ENCODE results near the gene GABRD.

Gene GABRD

GRCh38 chr1:2019571-2020309, 595 bp downstream of the GABRD start:
- DNase-seq, result no peak

DNA sequence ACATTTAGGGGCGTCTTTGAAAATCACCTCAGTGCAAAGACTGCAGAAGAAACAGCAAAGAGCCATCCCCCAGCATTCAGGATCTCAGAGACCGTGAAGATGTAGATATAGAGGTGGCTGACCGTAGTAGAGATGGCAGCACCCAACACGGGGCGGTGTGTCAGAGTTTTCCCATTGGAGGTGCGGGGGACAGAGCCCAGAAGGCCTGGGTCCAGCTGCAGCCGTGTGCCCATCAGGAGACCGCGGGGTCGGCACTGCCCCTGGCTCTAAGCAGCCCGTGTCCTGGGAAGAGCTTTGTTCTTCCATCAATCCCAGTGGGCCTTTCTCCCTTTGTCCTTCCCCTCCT, 1.1 kb downstream of the GABRD start:
- no peak for DNase-seq

DNA sequence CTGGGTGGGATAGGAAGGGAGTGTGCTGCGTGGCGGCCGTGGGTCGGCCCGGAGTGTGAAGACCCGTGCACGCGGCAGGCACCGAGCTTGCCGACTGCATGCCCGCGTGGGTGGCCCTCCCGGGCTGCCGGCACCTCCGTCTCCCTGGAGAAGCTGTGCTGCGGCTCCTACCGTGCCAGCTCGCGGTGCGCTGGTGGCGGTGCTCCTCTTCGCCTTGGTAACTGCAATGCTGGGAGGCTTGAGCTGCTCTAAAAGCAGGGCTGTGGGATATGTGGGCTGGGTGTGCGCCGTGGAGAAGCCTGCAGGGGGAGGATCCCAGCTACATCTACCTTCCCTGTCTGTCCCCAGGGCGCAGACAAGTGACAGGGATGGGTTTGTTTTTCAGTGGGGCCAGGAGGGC, 2.4 kb downstream of the GABRD start:
- no peak for DNase-seq

DNA sequence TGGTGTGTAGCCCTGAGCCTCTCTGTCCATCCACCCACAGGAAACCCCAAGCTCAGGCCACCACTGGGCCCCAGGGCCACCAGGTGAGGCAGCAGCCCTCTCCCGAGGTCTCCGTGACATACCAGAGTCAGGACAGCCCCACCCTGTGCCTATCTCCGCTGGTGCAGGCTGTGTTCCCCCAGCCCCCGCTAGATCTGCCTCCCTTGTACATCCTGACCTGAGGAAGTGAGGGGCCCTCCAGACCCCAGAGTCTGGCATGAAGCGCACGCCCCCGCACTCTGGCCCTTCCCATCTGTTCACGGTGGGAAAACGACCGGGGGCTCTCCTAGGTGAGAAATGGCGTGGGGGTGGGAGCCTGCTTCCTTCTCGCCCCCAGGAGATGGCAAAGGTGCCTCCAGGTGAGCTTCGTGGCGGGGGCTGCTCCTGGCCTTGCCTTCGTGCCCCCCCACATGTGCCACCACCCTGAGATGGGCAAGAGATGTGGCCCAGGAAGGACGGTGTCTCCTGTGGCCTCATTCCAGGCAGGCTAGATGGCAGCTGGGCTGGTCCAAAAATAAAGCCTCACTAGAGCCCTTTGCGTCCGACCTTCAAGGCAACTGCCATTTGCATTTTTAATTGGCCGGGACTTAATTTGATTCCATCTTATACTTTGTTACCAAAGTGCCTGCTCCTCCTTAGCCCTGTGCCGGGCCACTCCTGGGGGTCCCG, 3.1 kb downstream of the GABRD start:
- DNase-seq, result no peak

GRCh38 chr1:2023187-2023586, 4.0 kb downstream of the GABRD start:
- no peak for DNase-seq

- no peak for DNase-seq
Measured at GRCh38 chr1:2024451-2024850, 5.3 kb downstream of the GABRD start.

DNA sequence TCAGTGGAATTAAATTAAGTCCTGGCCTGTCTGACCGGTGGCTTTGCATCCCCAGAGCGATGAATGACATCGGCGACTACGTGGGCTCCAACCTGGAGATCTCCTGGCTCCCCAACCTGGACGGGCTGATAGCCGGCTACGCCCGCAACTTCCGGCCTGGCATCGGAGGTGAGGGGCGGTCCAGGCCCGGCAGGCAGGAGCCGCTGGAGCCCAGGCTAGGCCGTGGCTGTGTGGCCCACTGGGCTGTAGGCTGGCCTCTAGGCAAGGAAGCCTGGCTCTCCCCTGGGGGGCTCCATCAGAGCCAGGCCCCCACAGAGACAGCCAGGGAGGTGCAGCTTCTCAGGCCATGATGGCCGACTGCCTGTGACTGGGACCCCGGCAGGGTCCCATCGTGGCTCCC, 5.7 kb downstream of the GABRD start:
- no peak for DNase-seq

- no peak for DNase-seq
Measured at GRCh38 chr1:2025491-2025981, 6.4 kb downstream of the GABRD start.

DNA sequence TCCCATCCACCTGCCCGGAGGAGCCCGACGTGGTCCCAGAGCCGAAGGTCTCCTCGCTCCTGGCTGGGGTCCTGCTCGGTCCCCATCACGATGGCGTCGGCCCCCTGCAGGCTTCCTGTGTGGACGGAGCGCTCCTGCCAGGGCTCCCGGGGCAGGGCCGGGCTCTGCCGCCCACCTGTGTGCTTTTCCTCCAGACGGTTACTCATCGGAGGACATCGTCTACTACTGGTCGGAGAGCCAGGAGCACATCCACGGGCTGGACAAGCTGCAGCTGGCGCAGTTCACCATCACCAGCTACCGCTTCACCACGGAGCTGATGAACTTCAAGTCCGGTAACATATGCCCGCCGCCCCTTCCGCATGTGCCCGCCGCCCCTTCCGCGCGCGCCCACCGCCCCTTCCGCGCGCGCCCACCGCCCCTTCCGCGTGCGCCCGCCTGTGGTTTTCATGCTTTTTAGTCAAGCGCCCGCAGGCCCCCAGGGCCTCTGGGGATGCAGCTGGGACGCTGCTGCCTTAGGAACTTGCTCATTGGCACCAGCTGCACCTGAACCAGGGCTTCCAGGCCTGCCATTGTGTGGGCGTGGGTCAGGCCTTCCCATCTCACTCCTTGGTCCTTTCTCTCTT, 8.9 kb downstream of the GABRD start:
- DNase-seq, result no peak

DNA sequence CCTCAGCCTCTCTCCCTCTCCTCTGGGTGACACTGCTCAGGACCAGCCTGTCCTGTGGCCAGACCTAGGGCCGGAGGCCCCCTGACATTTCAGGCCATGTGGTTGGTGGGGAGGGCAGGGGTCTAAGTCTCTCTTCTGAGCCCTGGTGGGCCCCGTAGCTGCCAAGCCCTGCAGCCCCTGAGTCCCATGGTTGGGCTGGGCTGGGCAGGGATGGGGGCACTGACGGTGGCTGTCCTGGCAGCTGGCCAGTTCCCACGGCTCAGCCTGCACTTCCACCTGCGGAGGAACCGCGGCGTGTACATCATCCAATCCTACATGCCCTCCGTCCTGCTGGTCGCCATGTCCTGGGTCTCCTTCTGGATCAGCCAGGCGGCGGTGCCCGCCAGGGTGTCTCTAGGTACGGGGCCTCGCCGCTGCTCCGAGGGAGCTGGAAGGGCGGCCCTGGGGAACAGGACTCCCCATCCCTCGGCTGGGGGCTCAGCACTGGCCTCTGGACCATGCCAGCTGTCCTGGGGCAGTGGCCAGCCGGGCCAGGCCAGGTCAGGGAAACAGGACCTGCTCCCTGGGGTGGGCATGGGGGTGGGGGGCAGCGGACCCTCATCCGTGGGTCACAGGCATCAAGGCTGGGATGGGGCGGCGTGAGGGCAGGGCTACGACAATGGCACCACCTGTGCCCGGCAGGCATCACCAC, 9.9 kb downstream of the GABRD start:
- DNase-seq, result no peak

DNA sequence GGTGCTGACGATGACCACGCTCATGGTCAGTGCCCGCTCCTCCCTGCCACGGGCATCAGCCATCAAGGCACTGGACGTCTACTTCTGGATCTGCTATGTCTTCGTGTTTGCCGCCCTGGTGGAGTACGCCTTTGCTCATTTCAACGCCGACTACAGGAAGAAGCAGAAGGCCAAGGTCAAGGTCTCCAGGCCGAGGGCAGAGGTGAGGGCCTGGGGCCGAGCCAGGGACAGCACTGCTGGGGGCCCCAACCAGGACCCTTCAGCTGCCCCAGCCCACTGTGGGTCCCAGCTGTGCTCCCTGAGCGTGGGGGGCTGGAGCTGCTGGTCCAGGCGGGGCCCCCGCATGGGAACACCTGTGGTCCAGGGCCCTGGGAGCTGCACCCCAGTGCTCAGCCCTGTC, 10.4 kb downstream of the GABRD start:
- DNase-seq, result no peak

DNA sequence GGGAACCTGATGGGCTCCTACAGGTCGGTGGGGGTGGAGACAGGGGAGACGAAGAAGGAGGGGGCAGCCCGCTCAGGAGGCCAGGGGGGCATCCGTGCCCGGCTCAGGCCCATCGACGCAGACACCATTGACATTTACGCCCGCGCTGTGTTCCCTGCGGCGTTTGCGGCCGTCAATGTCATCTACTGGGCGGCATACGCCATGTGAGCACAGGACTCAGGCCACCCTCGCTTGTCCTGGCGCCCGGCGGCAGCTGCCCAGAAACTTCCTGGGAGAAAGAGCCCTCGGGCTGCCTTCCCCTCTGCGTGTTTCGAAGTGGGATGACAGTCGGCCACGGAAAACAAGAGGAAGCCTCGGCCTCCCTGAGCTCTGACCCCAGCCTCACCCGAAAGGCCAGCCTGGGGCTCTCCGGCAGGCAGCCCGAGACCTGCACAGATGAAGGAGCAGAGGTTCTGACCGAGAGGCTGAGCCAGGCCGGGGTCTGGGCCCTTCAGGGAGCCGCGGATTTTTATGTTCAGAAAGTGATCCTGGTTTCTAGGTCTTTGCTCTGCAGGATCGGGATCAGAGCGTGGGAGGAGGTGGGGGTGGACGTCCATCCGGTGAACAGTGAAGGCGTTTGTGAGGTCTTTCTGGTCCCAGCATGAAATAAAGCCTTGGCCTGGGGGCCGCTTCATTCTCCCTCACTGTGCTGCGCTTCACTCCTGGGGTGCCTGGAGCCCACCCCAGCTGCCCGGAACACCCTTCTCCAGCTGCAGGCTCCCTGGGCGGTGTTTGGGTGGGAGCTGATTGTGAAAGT, 11.1 kb downstream of the GABRD start:
- DNase-seq, result no peak

DNA sequence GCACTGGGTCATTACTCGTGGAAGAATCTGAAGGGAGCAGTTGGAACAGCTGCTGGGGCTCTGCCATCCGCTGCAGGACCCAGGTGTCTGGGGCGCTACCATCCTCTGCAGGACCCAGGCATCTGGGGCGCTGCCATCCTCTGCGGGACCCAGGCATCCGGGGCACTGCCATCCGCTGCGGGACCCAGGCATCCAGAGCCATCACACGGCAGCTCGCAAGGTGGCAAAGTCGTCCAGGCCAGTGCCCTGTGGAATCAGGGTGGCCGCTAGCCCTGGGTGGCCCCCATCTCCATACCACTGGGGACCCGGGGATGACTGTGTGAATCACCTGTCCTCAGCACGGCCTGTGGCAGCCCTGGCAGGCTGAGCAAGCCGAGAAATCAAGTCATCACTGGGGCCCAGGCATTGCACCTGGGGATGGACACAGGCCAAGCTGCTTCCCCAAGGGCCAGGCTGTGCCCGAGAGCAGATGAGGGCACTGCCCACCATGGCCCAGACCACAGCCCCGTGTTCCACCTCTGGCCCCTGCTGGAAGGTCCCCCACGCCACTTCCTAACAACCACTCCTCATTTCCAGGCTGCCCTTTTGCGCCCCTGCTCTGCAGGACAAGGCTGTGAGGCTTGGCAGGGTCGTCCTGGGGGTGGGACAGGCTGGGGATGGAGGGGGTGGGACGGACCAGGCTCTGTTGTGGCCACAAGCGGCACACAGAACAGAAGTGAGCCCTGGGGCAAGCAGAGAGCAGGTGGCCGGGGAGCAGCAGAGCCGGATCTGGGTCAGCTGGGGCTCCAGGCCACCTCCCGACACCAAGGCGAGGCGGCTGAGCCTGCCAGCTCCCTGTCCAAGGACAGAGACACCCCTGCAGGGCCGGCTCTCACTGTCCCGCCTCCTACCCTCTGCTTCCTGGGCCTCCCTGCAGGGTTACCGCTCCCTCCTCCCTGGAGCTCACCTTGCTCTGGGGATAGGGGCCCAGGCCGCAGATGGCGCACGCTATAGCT, 12.7 kb downstream of the GABRD start:
- DNase-seq, result no peak

- DNase-seq, result no peak
Measured at GRCh38 chr1:2032737-2033136, 13.6 kb downstream of the GABRD start.

GRCh38 chr1:2033165-2033564, 14.0 kb downstream of the GABRD start:
- no peak for DNase-seq

DNA sequence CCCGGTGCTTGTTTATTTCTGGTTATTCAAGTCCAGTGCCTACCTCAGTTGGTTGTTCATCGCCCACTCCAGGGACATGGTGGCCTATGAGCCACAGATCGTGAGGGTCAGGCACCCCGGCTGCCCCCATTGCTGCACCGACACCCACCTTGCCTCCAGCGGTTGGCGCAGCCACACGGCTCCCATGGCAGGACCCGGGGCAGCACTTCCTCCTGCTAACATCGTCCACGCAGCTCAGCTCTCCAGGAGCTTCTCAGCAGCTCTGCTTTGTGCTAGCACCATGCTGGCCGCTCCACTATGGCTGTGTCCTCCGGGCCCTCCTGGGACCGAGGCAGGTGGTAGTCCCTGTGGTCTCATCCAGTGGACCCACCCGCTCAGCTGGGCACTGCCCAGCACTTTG, 17.1 kb downstream of the GABRD start:
- no peak for DNase-seq

DNA sequence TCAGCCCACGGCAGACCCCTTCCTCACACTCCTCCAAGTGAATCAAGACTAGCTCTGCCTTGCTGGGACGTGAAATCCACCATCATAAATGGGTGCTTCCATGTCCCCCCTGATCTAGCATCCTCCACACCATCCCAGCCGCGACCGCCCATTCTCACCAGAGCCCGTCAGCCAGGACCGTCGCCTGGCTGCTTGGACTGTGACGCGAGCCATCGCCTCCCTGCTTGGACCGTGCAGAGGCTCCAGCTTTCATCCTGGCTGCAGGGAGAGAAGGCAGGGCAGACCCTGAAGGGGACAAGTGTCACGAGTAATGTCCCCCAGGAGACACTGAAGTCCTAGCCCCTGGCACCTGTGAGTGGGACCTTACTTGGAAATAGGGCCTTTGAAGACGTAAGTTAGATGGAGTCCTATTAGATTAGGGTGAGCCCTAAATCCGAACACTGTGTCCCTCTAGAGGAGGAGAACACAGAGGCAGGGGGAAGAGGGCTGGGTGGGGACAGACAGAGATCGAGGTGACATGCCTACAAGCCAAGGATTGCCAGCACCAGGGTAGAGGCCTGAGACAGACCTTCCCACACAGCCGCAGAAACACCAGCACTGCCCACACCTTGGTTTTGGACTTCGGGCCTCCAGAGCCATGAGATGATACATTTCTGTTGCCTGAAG, 18.3 kb downstream of the GABRD start:
- no peak for DNase-seq

DNA sequence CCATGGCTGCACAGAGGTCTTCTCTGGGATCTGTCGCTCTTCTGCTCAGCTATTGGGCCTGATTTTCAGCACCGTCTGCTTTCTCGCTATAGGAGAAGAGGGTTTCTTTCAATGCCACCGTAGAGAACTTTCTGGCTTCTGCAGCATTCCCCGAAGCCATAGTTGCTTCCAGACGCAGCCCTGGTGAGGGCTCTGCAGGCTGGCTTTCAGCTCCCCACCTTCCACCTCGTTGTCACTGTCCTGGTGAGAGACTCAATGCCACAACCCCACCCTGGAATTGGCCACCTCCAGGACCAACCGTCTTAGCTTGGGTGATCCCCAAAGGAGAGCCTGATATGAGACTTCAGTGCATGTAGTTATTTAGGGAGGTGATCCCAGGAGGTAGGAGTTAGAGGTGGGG, 19.1 kb downstream of the GABRD start:
- DNase-seq, result no peak

- no peak for DNase-seq
Measured at GRCh38 chr1:2039251-2039650, 20.1 kb downstream of the GABRD start.

GRCh38 chr1:2041305-2041704, 22.2 kb downstream of the GABRD start:
- DNase-seq, result no peak

- DNase-seq, result no peak
Measured at GRCh38 chr1:2041887-2042286, 22.7 kb downstream of the GABRD start.
